Breast epithelium (tissue), 3 donors: ENCODE data around the gene ACSL5.

ENCODE experiments used
- POLR2A ChIP-seq: fragments of 450-650 bp; IDR thresholded peaks from one replicate; pipeline ENCODE4 v1.6.1; 2016; ENCODE audit warnings: antibody characterized with exemption, mild to moderate bottlenecking, moderate library complexity
- POLR2AphosphoS5 ChIP-seq, 3 donors: sonication (generic); formaldehyde crosslinking; IDR thresholded peaks; one replicate each; pipeline ENCODE4 v1.6.1; 2017; ENCODE audit warnings: antibody characterized with exemption in 3 of 3
- TF ChIP-seq, protein P1 (sequence below), 3 donors: fragments of 450-650 bp; IDR thresholded peaks; one replicate each; pipeline ENCODE4 v1.5.1; 2016 to 2017; ENCODE audit warnings: antibody characterized with exemption in 3 of 3, mild to moderate bottlenecking in 3 of 3, moderate library complexity in 3 of 3

- TF ChIP-seq, protein P1, sequence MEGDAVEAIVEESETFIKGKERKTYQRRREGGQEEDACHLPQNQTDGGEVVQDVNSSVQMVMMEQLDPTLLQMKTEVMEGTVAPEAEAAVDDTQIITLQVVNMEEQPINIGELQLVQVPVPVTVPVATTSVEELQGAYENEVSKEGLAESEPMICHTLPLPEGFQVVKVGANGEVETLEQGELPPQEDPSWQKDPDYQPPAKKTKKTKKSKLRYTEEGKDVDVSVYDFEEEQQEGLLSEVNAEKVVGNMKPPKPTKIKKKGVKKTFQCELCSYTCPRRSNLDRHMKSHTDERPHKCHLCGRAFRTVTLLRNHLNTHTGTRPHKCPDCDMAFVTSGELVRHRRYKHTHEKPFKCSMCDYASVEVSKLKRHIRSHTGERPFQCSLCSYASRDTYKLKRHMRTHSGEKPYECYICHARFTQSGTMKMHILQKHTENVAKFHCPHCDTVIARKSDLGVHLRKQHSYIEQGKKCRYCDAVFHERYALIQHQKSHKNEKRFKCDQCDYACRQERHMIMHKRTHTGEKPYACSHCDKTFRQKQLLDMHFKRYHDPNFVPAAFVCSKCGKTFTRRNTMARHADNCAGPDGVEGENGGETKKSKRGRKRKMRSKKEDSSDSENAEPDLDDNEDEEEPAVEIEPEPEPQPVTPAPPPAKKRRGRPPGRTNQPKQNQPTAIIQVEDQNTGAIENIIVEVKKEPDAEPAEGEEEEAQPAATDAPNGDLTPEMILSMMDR (IDR thresholded peaks at IDR 0.05), result no peak
- TF ChIP-seq POLR2A (no peak), POLR2AphosphoS5 (IDR thresholded peaks at IDR 0.05) (no peak)
Observed at GRCh38 chr10:112409299-112409698, 35.4 kb downstream of the ACSL5 start.
